ENCODE data around the gene PRLR.

DNA sequence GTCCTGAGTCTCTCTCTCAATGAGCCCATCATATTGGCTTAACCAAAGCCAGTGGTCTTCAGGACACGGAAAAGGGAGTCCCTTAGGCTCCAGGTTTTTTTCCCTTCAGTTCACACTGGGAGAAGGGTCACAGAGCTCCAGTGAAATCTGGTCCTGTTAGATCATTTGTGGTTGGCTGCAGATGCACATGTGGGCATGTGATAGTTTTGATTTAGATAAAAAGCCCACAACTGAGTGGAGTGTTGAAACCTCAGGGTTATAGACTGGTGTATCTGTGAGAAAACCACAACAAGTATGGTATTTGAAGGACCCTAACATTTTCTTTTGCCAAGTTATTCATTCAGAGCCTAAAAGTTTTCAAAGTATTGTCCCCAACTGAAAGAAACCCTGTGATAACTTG is 46.7 kb downstream of the PRLR start:
- no peak for TF ChIP-seq POLR2A (IDR thresholded peaks at IDR 0.05)
- TF ChIP-seq, protein P1, sequence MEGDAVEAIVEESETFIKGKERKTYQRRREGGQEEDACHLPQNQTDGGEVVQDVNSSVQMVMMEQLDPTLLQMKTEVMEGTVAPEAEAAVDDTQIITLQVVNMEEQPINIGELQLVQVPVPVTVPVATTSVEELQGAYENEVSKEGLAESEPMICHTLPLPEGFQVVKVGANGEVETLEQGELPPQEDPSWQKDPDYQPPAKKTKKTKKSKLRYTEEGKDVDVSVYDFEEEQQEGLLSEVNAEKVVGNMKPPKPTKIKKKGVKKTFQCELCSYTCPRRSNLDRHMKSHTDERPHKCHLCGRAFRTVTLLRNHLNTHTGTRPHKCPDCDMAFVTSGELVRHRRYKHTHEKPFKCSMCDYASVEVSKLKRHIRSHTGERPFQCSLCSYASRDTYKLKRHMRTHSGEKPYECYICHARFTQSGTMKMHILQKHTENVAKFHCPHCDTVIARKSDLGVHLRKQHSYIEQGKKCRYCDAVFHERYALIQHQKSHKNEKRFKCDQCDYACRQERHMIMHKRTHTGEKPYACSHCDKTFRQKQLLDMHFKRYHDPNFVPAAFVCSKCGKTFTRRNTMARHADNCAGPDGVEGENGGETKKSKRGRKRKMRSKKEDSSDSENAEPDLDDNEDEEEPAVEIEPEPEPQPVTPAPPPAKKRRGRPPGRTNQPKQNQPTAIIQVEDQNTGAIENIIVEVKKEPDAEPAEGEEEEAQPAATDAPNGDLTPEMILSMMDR (IDR thresholded peaks at IDR 0.05), result no peak
